Endothelial cell of umbilical vein (primary cell): ENCODE data around the gene POP5. TPM values are rescaled to one million over a fixed set of nuclear protein-coding genes. Genes with fewer than 3 reads are reported as not detected.

Experiments
- BruUV-seq: library from RNA; stranded (reverse); fragments of 400-500 nt; replicated peaks from 2 replicates; lab custom pipeline; 2021; lab: Mats Ljungman, UMichigan
- CTCF ChIA-PET: fragments of 300-600, 350-600 bp; sonication (Branson Sonifier 250); formaldehyde crosslinking; loops from one replicate; lab custom pipeline; 2021; ENCODE audit warnings: antibody characterized with exemption, inconsistent platforms; lab: Charles Lee
- POLR2A ChIA-PET: fragments of 300-600, 350-600 bp; sonication (Branson Sonifier 250); formaldehyde crosslinking; loops from one replicate; lab custom pipeline; 2021; ENCODE audit warnings: antibody characterized with exemption, inconsistent platforms; lab: Charles Lee
- DNase-seq: peaks from one replicate; pipeline ENCODE4 v3.0.0-alpha.2; 2011; ENCODE audit warnings: low read depth, low spot score
- FAIRE-seq: peaks from 2 replicates; lab custom pipeline; 2011; peaks lifted over from hg19 to GRCh38; lab: Jason Lieb, UNC
- H2AFZ ChIP-seq: 2 replicates; pipeline ENCODE4 v1.6.0; 2012; ENCODE audit warnings: low read depth, low read length, control low read depth, inconsistent platforms
- H3K27ac ChIP-seq: 2 replicates; pipeline ENCODE4 v1.5.1; 2011; ENCODE audit warnings: low read depth, mild to moderate bottlenecking, control low read depth, low read length, moderate library complexity; ENCODE audit not compliant: insufficient read depth
- H3K27me3 ChIP-seq, 2 experiments: 2 replicates each; pipeline versions ENCODE4 v1.6.0 to v1.6.1; 2011; ENCODE audit warnings: low read length in 2 of 2, mixed read lengths in 1 of 2; ENCODE audit not compliant: control insufficient read depth in 2 of 2, insufficient read depth in 2 of 2
- H3K36me3 ChIP-seq, 2 experiments: 2 replicates in 1 of 2; 3 replicates in 1 of 2; pipeline ENCODE4 v1.5.1; 2011; ENCODE audit warnings: low read length in 2 of 2, mild to moderate bottlenecking in 1 of 2, moderate library complexity in 1 of 2; ENCODE audit not compliant: control insufficient read depth in 2 of 2, insufficient read depth in 2 of 2; ENCODE audit errors: extremely low read depth in 1 of 2
- H3K4me1 ChIP-seq: 3 replicates; pipeline ENCODE4 v1.5.1; 2011; ENCODE audit warnings: mild to moderate bottlenecking, low read length; ENCODE audit not compliant: control insufficient read depth, insufficient read depth; ENCODE audit errors: extremely low read depth
- H3K4me2 ChIP-seq: 2 replicates; pipeline ENCODE4 v1.6.1; 2011; ENCODE audit warnings: low read length, control low read depth, mixed read lengths; ENCODE audit not compliant: insufficient read depth
- H3K4me3 ChIP-seq, 3 experiments: fragments of 200-600 bp in 1 of 3; sonication (generic), shearing (Covaris generic) in 1 of 3; replicated peaks in 1 of 3; 2 replicates each; pipeline ENCODE4 v1.5.1; 2011 to 2016; ENCODE audit warnings: control low read depth in 3 of 3, low read length in 3 of 3, mild to moderate bottlenecking in 2 of 3, inconsistent platforms in 1 of 3, low read depth in 1 of 3, moderate library complexity in 1 of 3; ENCODE audit not compliant: insufficient read depth in 1 of 3
- H3K79me2 ChIP-seq: 2 replicates; pipeline ENCODE4 v1.6.0; 2012; ENCODE audit warnings: low read length, inconsistent platforms; ENCODE audit not compliant: control insufficient read depth, insufficient read depth
- H3K9ac ChIP-seq: replicated peaks from 2 replicates; pipeline ENCODE3; 2011; ENCODE audit warnings: low read length, control low read depth; ENCODE audit not compliant: insufficient read depth; ENCODE audit errors: extremely low read depth
- H3K9me1 ChIP-seq: replicated peaks from 3 replicates; pipeline ENCODE4 v1.6.0; 2011; ENCODE audit warnings: mild to moderate bottlenecking, low read length; ENCODE audit not compliant: control insufficient read depth, insufficient read depth; ENCODE audit errors: extremely low read depth
- H3K9me3 ChIP-seq: replicated peaks from 2 replicates; pipeline ENCODE4 v1.5.1; 2012; ENCODE audit warnings: low read length, inconsistent platforms; ENCODE audit not compliant: control insufficient read depth, insufficient read depth
- H4K20me1 ChIP-seq: replicated peaks from 2 replicates; pipeline ENCODE3; 2011; ENCODE audit warnings: mild to moderate bottlenecking, low read length; ENCODE audit not compliant: control insufficient read depth, insufficient read depth; ENCODE audit errors: extremely low read depth
- CTCF ChIP-seq, 2 donors: IDR thresholded peaks; 1 replicate in 1 of 2; 2 replicates in 1 of 2; pipeline ENCODE4 v1.5.1; 2011; ENCODE audit warnings: low read length in 2 of 2, mild to moderate bottlenecking in 2 of 2, moderate library complexity in 2 of 2, control low read depth in 1 of 2, inconsistent platforms in 1 of 2, low read depth in 1 of 2; ENCODE audit not compliant: insufficient read depth in 1 of 2; ENCODE audit errors: extremely low read depth in 1 of 2
- EZH2 ChIP-seq: IDR thresholded peaks from 2 replicates; pipeline ENCODE4 v1.6.1; 2012; ENCODE audit warnings: borderline replicate concordance, low read depth, mild to moderate bottlenecking, moderate library complexity, low read length, inconsistent platforms; ENCODE audit not compliant: severe bottlenecking
- FOS ChIP-seq: IDR thresholded peaks from 2 replicates; pipeline ENCODE4 v1.6.1; 2011; ENCODE audit warnings: mild to moderate bottlenecking, low read length, moderate library complexity, borderline replicate concordance; ENCODE audit not compliant: insufficient read depth
- GATA2 ChIP-seq: IDR thresholded peaks from 2 replicates; pipeline ENCODE4 v1.7.0; 2011; ENCODE audit warnings: low read depth, mild to moderate bottlenecking, moderate library complexity, mixed read lengths, low read length; ENCODE audit not compliant: insufficient read length, insufficient read depth
- JUN ChIP-seq: IDR thresholded peaks from 2 replicates; pipeline ENCODE4 v1.6.1; 2011; ENCODE audit warnings: borderline replicate concordance, low read depth; ENCODE audit not compliant: insufficient read length, insufficient read depth
- MAX ChIP-seq: IDR thresholded peaks from 2 replicates; pipeline ENCODE4 v1.6.1; 2011; ENCODE audit not compliant: insufficient read depth, insufficient read length
- MYC ChIP-seq: IDR thresholded peaks from one replicate; pipeline ENCODE4 v1.6.1; 2011; ENCODE audit warnings: mild to moderate bottlenecking, low read depth, low read length
- POLR2A ChIP-seq: IDR thresholded peaks from 2 replicates; pipeline ENCODE4 v1.6.1; 2012; ENCODE audit warnings: low read depth, mild to moderate bottlenecking, control low read depth, low read length
- POLR2AphosphoS5 ChIP-seq: IDR thresholded peaks from 2 replicates; pipeline ENCODE4 v1.6.1; 2012; ENCODE audit warnings: low read depth, mild to moderate bottlenecking, control low read depth, low read length, moderate library complexity; ENCODE audit not compliant: insufficient read depth
- dilution Hi-C: fragments of 300-500 bp; cut with MboI; formaldehyde crosslinking; loops from one replicate; pipeline ENCODE4 v1.15.0; 2019; ENCODE audit warnings: low sequenced_read_pairs; ENCODE audit not compliant: extremely low pct_ligation_motif_present
- intact Hi-C: fragments of 100-400 bp; cut with micrococcal nuclease; formaldehyde crosslinking; loops from one replicate; pipeline ENCODE4 v1.10.0; 2022
- polyA plus RNA-seq, 4 experiments: library from polyadenylated mRNA; depleted of rRNA in 3 of 4; stranded (reverse) in 3 of 4; unstranded in 1 of 4; fragments of >200 nt; gene quantifications; 2 replicates each; pipeline versions ENCODE4 v1.2.1 to v1.2.3, GENCODE V29; 2011 to 2012; ENCODE audit warnings: missing spikeins in 1 of 4
- total RNA-seq: library from RNA; stranded (reverse); gene quantifications from 2 replicates; pipeline ENCODE4 v1.2.3, GENCODE V29; 2021

Gene POP5
- total and polyA plus RNA-seq, 2 donors (not counting 3 experiments of a cell fraction or from before 2014, with no cell fraction given) = 25.7 to 60.2 TPM

- BruUV-seq = no TSS peak
- Histone ChIP-seq H4K20me1 (no peaks in the 10 kb centered on the region), H3K4me3 (no peak overlapping the region), H3K27ac (no peak overlapping the region), H3K9me3 (no peaks in the 10 kb centered on the region), H3K9me1 (no peaks in the 10 kb centered on the region), H3K4me2 (no peak overlapping the region), H3K36me3 (no peaks in the 10 kb centered on the region), H2AFZ (no peak overlapping the region), H3K4me1 (no peaks in the 10 kb centered on the region), H3K79me2 (no peaks in the 10 kb centered on the region), H3K27me3 (peaks cover 2 to 3% of the 10 kb centered on the region in 2 experiments), H3K9ac (no peak overlapping the region)
- CTCF ChIA-PET = no interaction called here
- no peak for FAIRE-seq
- no peak for DNase-seq
- intact Hi-C loops = no loop called here
- dilution Hi-C loops = no loop called here
- TF ChIP-seq GATA2 = no peak
- TF ChIP-seq JUN = no peak
- no peak for TF ChIP-seq MYC
- TF ChIP-seq POLR2A = no peak
- no peak for TF ChIP-seq MAX
- no peak for TF ChIP-seq POLR2AphosphoS5
- no peak for TF ChIP-seq FOS
- TF ChIP-seq EZH2 = no peak
- TF ChIP-seq CTCF (IDR thresholded peaks at IDR 0.05; ENCODE audit: extremely low read depth in 1 of 2, insufficient read depth in 1 of 2, low read depth in 1 of 2, low read length in 2 of 2) = no peak
- POLR2A ChIA-PET = no interaction called here
Observed at GRCh38 chr12:120596901-120597300, 15.7 kb upstream of the POP5 start.
